SU-DHL-6 (cell line): Measurements from ENCODE around the gene MRPS34.

Source experiments
- H2AFZ ChIP-seq: fragments of 200-600 bp; sonication (generic); 2 replicates; pipeline ENCODE4 v1.6.1; 2014; ENCODE audit warnings: low read depth, mild to moderate bottlenecking, moderate library complexity, mixed read lengths, antibody characterized with exemption, low read length; ENCODE audit not compliant: severe bottlenecking
- H3F3A ChIP-seq: fragments of 200-600 bp; shearing (Covaris generic); 2 replicates; pipeline ENCODE4 v1.6.0; 2016; ENCODE audit warnings: antibody characterized with exemption, mild to moderate bottlenecking; ENCODE audit not compliant: insufficient read depth
- H3K27ac ChIP-seq: fragments of 200-600 bp; sonication (generic); 2 replicates; pipeline ENCODE4 v1.5.1; 2016; ENCODE audit warnings: low read depth, mild to moderate bottlenecking, low read length, moderate library complexity, mixed read lengths
- H3K27me3 ChIP-seq: fragments of 200-600 bp; sonication (generic), shearing (Covaris generic); 2 replicates; pipeline ENCODE4 v1.6.0; 2014; ENCODE audit warnings: mild to moderate bottlenecking, low read length
- H3K36me3 ChIP-seq: fragments of 200-600 bp; sonication (generic); 2 replicates; pipeline ENCODE4 v1.6.1; 2014; ENCODE audit warnings: mild to moderate bottlenecking, low read length, mixed read lengths
- H3K4me2 ChIP-seq: fragments of 300-600, 200-600 bp; shearing (Covaris generic), sonication (generic); 2 replicates; pipeline ENCODE4 v1.6.0; 2014; ENCODE audit warnings: low read length, low read depth, mild to moderate bottlenecking; ENCODE audit not compliant: poor library complexity, severe bottlenecking
- H3K4me3 ChIP-seq: fragments of 200-600 bp; sonication (generic); 2 replicates; pipeline ENCODE4 v1.5.1; 2014; ENCODE audit warnings: antibody characterized with exemption, low read length, mild to moderate bottlenecking, mixed read lengths; ENCODE audit not compliant: insufficient read depth, poor library complexity, severe bottlenecking
- H3K79me2 ChIP-seq: fragments of 200-600 bp; sonication (generic); 2 replicates; pipeline ENCODE4 v1.6.1; 2014; ENCODE audit warnings: mild to moderate bottlenecking, low read length, moderate library complexity; ENCODE audit not compliant: insufficient read depth
- H3K9ac ChIP-seq: fragments of 200-600 bp; sonication (generic); 2 replicates; pipeline ENCODE4 v1.7.0; 2014; ENCODE audit warnings: mild to moderate bottlenecking, low read length
- H3K9me2 ChIP-seq: fragments of 200-600 bp; sonication (generic); replicated peaks from 2 replicates; pipeline ENCODE4 v1.6.1; 2014; ENCODE audit warnings: low read length; ENCODE audit not compliant: insufficient read depth
- H3K9me3 ChIP-seq: fragments of 200-600 bp; sonication (generic); 2 replicates; pipeline ENCODE4 v1.6.1; 2014; ENCODE audit warnings: low read length, mixed read lengths; ENCODE audit not compliant: insufficient read depth
- H4K20me1 ChIP-seq: fragments of 200-600 bp; sonication (generic); 2 replicates; pipeline ENCODE4 v1.6.1; 2014; ENCODE audit warnings: low read depth, mild to moderate bottlenecking, antibody characterized with exemption, low read length, moderate library complexity, mixed read lengths
- EZH2phosphoT487 ChIP-seq: fragments of 200-600 bp; sonication (generic), shearing (Covaris generic); conservative IDR thresholded peaks from 2 replicates; pipeline ENCODE4 v1.6.1; 2018; ENCODE audit warnings: mild to moderate bottlenecking, antibody characterized with exemption, low read length, moderate library complexity, mixed read lengths
- TF ChIP-seq, protein P1 (sequence below): fragments of 200-600 bp; sonication (generic); IDR thresholded peaks from one replicate; pipeline ENCODE4 v1.5.1; 2017; ENCODE audit warnings: antibody characterized with exemption, mild to moderate bottlenecking, low read length, moderate library complexity; ENCODE audit not compliant: insufficient read depth, poor library complexity, severe bottlenecking

Gene MRPS34

DNA sequence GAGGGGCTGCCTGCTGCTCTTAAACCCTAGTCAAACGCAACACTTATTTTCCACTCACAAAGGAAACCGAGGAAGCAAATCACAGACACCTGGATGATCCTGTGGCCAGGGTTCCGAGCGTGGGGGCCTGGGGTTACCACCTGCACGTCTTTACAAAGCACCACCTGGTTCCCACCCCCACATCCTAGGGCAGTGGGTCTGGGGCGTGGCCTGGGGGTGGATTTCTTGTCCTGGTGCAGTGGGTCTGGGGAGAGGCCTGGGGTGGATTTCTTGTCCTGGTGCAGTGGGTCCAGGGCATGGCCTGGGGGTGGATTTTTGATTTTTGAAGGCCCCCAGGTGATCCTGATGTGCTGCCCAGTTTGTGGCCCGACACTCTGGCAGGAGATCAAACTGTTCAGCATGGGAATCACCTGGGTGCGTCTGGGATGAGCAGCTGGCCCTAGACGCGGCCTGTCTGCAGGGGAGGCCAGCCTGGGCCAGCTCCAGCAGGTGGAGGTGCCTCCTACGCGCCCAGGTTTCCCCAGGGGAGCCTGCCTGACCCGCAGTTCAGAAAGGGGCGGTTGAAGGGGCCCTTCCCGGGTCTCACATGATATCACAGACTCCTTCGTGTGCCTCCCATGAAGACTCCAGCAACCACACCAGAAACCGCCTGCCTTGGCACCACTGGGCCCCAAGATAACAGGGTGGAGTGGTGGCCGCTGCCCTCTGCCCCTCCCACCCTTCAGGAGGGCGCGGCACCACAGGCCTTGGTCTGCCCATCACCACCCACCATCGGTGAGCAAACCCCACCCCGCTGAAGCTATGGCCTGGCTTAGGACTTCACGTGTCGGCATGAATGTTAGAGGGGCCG is 47.4 kb upstream of the MRPS34 start:
- Histone ChIP-seq H3K79me2 (no peaks in the 10 kb centered on the region), H3K36me3 (no peaks in the 10 kb centered on the region), H3K9me2 (no peaks in the 10 kb centered on the region), H3K27ac (no peak overlapping the region), H4K20me1 (no peaks in the 10 kb centered on the region), H3K27me3 (no peaks in the 10 kb centered on the region), H3K9me3 (no peaks in the 10 kb centered on the region), H3K4me3 (no peak overlapping the region), H3F3A (no peaks in the 10 kb centered on the region), H2AFZ (no peak overlapping the region), H3K9ac (no peak overlapping the region), H3K4me2 (no peak overlapping the region)
- TF ChIP-seq, protein P1, sequence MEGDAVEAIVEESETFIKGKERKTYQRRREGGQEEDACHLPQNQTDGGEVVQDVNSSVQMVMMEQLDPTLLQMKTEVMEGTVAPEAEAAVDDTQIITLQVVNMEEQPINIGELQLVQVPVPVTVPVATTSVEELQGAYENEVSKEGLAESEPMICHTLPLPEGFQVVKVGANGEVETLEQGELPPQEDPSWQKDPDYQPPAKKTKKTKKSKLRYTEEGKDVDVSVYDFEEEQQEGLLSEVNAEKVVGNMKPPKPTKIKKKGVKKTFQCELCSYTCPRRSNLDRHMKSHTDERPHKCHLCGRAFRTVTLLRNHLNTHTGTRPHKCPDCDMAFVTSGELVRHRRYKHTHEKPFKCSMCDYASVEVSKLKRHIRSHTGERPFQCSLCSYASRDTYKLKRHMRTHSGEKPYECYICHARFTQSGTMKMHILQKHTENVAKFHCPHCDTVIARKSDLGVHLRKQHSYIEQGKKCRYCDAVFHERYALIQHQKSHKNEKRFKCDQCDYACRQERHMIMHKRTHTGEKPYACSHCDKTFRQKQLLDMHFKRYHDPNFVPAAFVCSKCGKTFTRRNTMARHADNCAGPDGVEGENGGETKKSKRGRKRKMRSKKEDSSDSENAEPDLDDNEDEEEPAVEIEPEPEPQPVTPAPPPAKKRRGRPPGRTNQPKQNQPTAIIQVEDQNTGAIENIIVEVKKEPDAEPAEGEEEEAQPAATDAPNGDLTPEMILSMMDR: no peak
- TF ChIP-seq EZH2phosphoT487: no peak

DNA sequence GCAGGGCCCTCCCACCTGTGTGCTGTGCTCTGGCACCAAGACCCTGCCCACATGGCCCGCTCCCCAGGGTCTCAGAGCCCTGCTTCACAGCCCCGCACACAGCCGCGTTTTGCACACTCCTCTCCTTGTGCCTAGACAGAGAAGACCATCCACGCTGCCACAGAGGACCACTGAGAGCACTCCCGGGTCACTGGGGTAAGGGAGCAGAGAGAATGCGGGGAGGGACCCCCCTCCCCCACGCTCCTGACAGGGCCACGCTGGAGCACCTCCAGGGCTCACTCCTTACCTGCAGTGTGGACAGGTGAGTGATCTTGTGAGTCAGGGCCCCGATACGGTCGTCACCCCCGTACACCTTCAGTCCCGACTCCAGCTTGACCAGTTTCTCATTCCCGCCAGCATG is 46.7 kb upstream of the MRPS34 start:
- no peak overlapping the region for H3K27ac ChIP-seq
- no peaks in the 10 kb centered on the region for H3K9me3 ChIP-seq
- H3K4me3 ChIP-seq: no peak overlapping the region
- H3K9me2 ChIP-seq: no peaks in the 10 kb centered on the region
- no peak overlapping the region for H3K4me2 ChIP-seq
- no peak overlapping the region for H3K9ac ChIP-seq
- H3K36me3 ChIP-seq: no peaks in the 10 kb centered on the region
- no peak overlapping the region for H2AFZ ChIP-seq
- TF ChIP-seq, protein P1: no peak
- no peak for TF ChIP-seq EZH2phosphoT487
- H4K20me1 ChIP-seq: no peaks in the 10 kb centered on the region
- H3F3A ChIP-seq: no peaks in the 10 kb centered on the region
- H3K79me2 ChIP-seq: no peaks in the 10 kb centered on the region
- no peaks in the 10 kb centered on the region for H3K27me3 ChIP-seq

GRCh38 chr16:1818873-1819525 is 46.1 kb upstream of the MRPS34 start:
- Histone ChIP-seq H3K4me3 (no peak overlapping the region), H2AFZ (no peak overlapping the region), H3K79me2 (no peaks in the 10 kb centered on the region), H3K9me3 (no peaks in the 10 kb centered on the region), H3F3A (no peaks in the 10 kb centered on the region), H3K27me3 (no peaks in the 10 kb centered on the region), H4K20me1 (no peaks in the 10 kb centered on the region), H3K27ac (no peak overlapping the region), H3K9me2 (no peaks in the 10 kb centered on the region), H3K4me2 (no peak overlapping the region), H3K9ac (no peak overlapping the region), H3K36me3 (no peaks in the 10 kb centered on the region)
- no peak for TF ChIP-seq EZH2phosphoT487
- TF ChIP-seq, protein P1: no peak
